GM21529 (cell line): Measurements from ENCODE around the gene ASB13.

Source experiments
- ATAC-seq: cut with Tn5 transposase; IDR thresholded peaks from one replicate; pipeline ENCODE4 v1.9.1; 2021; ENCODE audit not compliant: unreplicated experiment

The ASB13 gene

DNA sequence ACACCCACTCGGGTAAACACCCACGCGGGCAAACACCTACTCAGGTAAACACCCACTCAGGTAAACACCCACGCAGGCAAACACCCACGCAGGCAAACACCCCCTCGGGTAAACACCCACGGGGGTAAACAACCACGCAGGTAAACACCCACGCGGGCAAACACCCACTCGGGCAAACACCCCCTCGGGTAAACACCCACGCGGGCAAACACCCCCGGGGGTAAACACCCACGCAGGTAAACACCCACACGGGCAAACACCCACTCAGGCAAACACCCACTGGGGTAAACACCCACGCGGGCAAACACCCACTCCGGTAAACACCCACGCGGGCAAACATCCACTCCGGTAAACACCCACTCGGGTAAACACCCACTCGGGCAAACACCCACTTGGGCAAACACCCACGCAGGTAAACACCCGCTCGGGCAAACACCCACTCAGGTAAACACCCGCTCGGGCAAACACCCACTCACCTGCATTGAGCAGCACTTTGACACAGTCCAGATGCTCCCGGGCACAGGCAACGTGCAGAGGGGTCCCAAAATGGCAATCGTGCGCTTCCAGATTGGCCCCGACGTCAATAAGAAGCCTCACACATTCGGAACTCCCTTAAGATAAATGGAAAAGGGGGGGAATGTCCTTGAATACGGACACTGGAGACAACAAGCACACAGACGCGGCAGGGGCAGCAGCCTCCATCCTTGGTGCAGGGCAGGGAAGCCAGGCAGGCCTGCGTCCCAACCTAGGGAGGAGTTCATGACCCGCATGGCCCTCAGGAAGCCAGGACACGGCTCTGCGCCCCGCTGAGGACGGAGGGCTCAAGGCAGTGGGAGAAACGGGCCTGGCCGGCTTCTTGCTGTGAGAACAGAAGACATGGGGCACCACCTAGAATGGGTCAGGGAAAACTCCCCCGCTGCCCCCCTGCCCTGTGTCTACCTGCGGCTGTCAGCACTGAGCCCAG is 17.6 kb downstream of the ASB13 start:
- no peak for ATAC-seq

- no peak for ATAC-seq
These were observed 18.7 kb downstream of the ASB13 start for GRCh38 chr10:5647507-5648240.

- no peak for ATAC-seq
These were observed 20.3 kb downstream of the ASB13 start for GRCh38 chr10:5645944-5646617.

- no peak for ATAC-seq
These were observed 21.0 kb downstream of the ASB13 start for GRCh38 chr10:5645375-5645774.

DNA sequence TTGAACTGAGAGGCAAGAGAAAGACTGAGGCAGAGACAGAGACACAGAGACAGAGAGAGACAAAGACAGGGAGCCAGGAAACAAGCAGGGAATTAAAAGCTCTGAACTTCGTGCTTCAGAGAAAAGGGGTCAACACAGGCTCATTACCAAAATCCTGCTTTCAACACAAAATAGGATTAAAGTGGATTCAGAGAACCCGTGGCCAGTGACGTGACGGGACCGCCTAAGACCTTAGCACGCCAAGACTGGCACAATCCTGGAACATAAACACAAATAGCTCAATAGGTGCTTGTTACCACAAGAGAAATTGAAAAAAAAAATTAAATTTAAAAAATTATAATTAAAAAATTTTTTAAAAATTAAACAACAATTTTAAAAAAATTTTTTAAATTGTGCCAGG is 21.5 kb downstream of the ASB13 start:
- ATAC-seq = no peak

DNA sequence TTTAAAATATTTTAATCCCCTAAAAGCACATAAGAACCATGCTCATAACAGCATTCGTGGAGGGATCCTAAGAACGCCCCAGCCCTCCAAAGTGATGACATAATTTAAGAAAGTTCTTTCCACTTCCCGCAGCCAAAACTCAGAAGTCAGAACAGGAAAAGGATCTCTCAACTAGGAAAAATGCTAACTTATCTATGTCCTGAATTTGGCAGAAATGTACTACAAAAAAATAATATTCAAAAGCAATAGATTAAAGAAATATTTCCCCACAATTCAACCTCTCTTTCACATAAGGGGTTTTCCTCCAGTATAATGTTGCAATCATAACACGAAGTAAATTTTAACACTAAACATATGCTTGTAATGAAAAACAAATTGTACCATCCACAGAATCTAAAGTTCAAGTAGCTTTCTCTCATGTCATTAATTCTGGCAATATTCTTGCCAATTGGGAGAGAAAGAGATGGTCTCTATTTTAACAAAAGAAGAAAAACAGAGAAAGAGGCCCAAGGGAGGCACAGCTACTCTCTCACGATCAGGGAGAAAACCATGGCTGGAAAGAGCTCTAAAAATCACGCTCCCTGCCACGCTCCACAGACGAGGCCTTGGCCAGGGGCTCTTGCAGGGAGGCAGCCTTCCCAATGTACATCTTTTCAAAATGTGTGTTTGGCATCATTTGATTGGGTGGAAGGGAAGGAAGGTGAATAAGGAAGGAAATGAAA is 22.9 kb downstream of the ASB13 start:
- no peak for ATAC-seq

DNA sequence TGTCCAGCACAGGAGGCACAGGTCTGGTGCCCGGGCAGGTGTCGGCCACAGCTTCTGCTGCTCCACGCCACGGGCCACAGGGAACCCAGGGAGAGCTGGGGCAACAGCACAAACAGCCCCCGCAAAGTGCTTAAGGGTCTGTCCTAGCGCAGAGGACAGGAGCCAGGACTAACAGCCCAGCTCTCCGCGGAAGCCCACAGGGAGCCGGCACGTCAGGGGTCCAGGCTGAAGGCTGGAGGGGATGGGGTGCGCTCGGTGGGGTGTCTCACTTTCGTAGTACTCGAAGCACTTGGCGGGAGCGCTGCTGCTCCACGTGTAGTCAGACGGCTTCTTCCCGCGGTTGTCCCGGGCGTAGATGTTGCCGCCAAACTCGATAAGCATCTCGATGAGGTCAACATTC is 24.9 kb downstream of the ASB13 start:
- no peak for ATAC-seq

- ATAC-seq = no peak
These were observed 25.9 kb downstream of the ASB13 start for GRCh38 chr10:5640501-5640900.

DNA sequence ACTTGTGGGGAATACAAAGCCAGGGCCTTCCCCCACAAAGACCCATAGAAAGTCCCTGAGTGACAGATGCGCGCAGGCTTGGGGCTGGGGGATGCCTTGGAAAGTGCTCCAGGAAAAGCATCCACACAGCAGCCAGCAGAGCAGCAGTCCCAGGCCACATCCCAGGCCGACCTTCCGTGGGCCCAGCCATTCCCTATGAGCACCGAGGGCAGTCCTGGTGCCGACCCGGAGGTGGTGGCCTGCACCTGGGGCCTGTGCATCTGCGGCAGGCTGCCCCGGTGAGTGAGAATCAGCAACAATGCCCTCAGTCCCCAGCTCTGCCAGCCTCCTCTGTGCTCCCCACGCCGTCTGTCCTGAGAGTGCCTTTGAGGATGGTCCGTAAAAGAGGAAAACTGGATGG is 26.4 kb downstream of the ASB13 start:
- ATAC-seq = no peak

DNA sequence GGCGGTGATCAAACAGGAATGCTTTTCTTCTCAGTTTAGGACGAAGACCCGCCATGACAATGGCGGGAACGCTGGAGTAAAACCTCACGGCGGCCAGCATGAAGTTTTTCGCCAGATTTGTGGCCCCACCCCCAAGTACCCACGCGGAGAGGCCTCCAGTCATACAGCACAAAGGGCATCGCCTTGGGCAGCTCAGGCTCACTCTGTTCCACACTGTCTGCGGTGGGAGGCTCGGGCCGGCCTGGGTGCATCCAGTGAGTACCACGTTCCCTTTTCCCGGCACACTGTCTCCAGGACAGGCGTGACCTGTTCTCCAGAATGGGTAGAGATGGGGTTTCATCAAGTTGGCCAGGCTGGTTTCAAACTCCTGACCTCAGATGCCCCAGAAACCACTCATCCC is 27.3 kb downstream of the ASB13 start:
- no peak for ATAC-seq

DNA sequence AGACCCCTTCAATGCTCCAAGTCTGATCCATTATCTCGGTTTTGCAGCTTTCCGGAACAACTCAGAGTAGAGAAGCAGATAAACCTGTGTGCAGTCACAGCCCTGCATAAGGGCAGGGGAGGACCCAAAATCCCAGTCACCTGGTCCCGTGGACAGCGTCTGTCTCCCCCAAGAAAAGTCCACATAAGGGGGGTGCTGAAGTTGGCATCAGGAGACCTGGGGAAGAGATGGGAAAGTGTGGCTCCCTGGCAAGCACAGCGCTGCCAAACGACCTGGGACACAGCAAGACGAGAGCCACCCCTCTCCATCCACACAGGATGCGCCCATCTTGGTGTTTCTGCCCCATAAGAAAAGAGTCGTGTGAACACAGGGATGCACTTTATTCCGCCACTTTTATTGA is 27.9 kb downstream of the ASB13 start:
- ATAC-seq = no peak

GRCh38 chr10:5634918-5635317 is 31.5 kb downstream of the ASB13 start:
- no peak for ATAC-seq

- no peak for ATAC-seq
These were observed 33.1 kb downstream of the ASB13 start for GRCh38 chr10:5633166-5633749.

DNA sequence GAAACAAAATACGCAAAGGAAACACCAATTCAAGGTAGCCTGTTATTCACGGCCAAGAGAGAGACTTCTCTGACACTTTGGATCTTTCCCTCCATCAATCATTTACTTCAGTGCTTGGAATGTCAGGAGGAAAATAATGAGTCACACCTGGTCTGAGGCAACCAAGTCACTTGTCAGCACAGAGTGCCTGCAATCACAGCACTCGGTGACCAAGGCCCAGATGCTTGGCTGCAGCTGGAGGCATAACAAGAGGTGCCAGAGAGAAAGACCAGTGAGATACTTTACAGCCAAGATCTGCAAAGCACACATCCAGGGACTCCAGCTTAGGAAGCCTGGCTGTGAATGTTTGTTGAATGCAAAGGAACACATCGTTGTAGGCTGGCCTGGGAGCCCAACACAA is 33.9 kb downstream of the ASB13 start:
- no peak for ATAC-seq

GRCh38 chr10:5631936-5632335 is 34.5 kb downstream of the ASB13 start:
- no peak for ATAC-seq

- no peak for ATAC-seq
These were observed 36.3 kb downstream of the ASB13 start for GRCh38 chr10:5630112-5630436.

DNA sequence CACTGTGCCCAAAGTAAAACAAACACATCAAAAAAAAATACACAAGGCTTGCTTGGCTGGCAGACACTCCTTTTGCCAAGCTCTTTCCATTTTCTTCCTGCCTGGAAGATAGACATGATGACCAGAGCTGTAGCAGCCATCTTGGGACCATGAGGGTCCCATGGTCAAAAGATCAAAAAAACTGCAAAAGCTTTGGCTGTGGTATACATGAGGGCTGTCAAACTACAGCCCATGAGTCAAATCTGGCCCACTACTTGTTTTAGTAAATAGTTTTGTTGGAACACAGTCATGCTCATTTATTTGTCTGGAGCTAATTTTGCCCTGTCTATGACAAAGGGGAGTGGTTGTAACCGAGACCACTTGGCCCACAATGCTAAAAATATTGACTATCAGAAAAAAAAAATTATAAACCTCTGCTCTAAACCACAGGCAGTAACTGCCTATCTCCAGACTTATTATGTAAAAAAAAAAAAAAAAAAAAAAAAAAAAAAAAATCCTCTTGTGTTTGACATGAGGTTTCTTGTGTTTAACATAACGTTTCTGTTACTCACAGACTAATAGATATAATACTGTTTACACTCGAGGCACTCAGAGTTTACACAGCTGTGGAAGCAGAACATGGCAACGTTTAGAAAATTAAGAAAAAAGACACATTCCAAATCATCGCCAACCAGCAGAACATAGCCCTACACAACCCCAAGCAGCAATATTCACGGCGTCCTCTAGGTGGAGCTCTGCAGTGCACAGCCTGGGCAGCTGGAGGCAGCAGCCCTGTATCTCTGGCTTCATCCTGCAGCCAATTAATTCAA is 36.9 kb downstream of the ASB13 start:
- peak; percentile 79 for ATAC-seq

GRCh38 chr10:5628451-5629302 is 37.7 kb downstream of the ASB13 start:
- ATAC-seq = no peak

DNA sequence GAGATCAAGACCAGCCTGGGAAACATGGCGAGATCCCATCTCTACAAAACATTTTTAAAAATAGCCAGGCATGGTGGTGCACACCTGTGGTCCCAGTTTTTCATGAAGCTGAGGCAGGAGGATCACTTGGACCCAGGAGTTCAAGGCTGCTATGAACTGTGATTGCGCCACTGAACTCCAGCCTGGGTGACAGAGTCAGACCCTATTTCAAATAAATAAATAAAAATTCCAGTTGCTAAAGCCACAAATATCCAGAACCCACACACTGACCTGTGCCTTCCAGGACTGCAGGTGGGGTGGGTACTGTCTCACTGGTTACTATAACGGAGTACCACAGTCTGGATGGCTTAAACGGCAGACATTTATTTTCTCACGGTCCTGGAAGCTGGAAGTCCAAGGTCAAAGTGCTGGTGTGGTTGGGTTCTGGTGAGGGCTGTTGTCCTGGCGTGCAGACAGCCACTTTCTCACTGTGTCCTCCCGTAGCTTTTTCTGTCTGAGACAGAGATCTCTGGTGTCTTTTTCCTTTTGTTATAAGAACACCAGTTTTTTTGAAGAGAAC is 38.8 kb downstream of the ASB13 start:
- ATAC-seq = no peak
